Stimulated activated CD8-positive, alpha-beta memory T cell treated with anti-CD3 and anti-CD28 coated beads, Interleukin-7, amount 100 ng/mL, for 1 hour (primary cell): ENCODE results near the gene HPSE2.
"Not testable (repeated sequence)": the region's sequence is repeated elsewhere in the genome, so short reads cannot be mapped to it uniquely, and the experiment has no call there.

Source experiments
- DNase-seq, 2 donors: peaks; one replicate each; pipeline ENCODE4 v3.0.0-alpha.2; 2020; ENCODE audit warnings: low read depth in 2 of 2

Gene HPSE2

GRCh38 chr10:98509745-98510144, 725.9 kb downstream of the HPSE2 start:
- no peak for DNase-seq

GRCh38 chr10:98502535-98502934, 733.1 kb downstream of the HPSE2 start:
- not testable (repeated sequence) for DNase-seq

GRCh38 chr10:98492763-98493162, 742.9 kb downstream of the HPSE2 start:
- no peak for DNase-seq

- DNase-seq = no peak
Observed at GRCh38 chr10:98489561-98490481, 745.8 kb downstream of the HPSE2 start.

- DNase-seq = no peak
Observed at GRCh38 chr10:98488669-98489430, 746.8 kb downstream of the HPSE2 start.

GRCh38 chr10:98487649-98488048, 748.0 kb downstream of the HPSE2 start:
- DNase-seq = no peak

- DNase-seq = no peak
Observed at GRCh38 chr10:98486421-98486820, 749.2 kb downstream of the HPSE2 start.

- DNase-seq = no peak
Observed at GRCh38 chr10:98485959-98486358, 749.7 kb downstream of the HPSE2 start.

GRCh38 chr10:98483658-98484057, 752.0 kb downstream of the HPSE2 start:
- DNase-seq = no peak

- DNase-seq = no peak
Observed at GRCh38 chr10:98482096-98482495, 753.6 kb downstream of the HPSE2 start.

GRCh38 chr10:98481404-98481945, 754.2 kb downstream of the HPSE2 start:
- no peak for DNase-seq

GRCh38 chr10:98478430-98479222, 757.0 kb downstream of the HPSE2 start:
- DNase-seq = no peak

- no peak for DNase-seq
Observed at GRCh38 chr10:98477861-98478260, 757.8 kb downstream of the HPSE2 start.

- no peak for DNase-seq
Observed at GRCh38 chr10:98474628-98475027, 761.0 kb downstream of the HPSE2 start.

- DNase-seq = no peak
Observed at GRCh38 chr10:98472196-98472595, 763.5 kb downstream of the HPSE2 start.

- no peak for DNase-seq
Observed at GRCh38 chr10:98470850-98471249, 764.8 kb downstream of the HPSE2 start.

- DNase-seq = no peak
Observed at GRCh38 chr10:98469001-98469931, 766.4 kb downstream of the HPSE2 start.

- peak in 1 of 2 donors; percentile 35 for DNase-seq
Observed at GRCh38 chr10:98467506-98468318, 767.9 kb downstream of the HPSE2 start.

- DNase-seq = no peak
Observed at GRCh38 chr10:98466861-98467505, 768.7 kb downstream of the HPSE2 start.
